GM23248 (cell line): ENCODE results near the gene STX2. TPM values are rescaled to one million over a fixed set of nuclear protein-coding genes. Genes with fewer than 3 reads are reported as not detected.
A peak's percentile ranks its signal among the peaks of the same experiment; 100 is the strongest.

Source experiments
- DNase-seq: peaks from one replicate; pipeline ENCODE4 v3.0.0-alpha.2; 2015
- H2AFZ ChIP-seq: fragments of 200-600 bp; sonication (generic); 2 replicates; pipeline ENCODE4 v1.6.1; 2016; ENCODE audit warnings: antibody characterized with exemption
- H3F3A ChIP-seq: fragments of 200-600 bp; sonication (generic); 2 replicates; pipeline ENCODE4 v1.6.1; 2016; ENCODE audit warnings: mild to moderate bottlenecking, antibody characterized with exemption, mixed run types; ENCODE audit not compliant: insufficient read depth
- H3K27ac ChIP-seq: fragments of 200-600 bp; sonication (generic); 2 replicates; pipeline ENCODE4 v1.5.1; 2016; ENCODE audit warnings: mild to moderate bottlenecking
- H3K27me3 ChIP-seq: fragments of 200-600 bp; sonication (generic); replicated peaks from 2 replicates; pipeline ENCODE4 v1.6.1; 2016; ENCODE audit warnings: mild to moderate bottlenecking; ENCODE audit not compliant: insufficient read depth
- H3K36me3 ChIP-seq: fragments of 200-600 bp; sonication (generic); 2 replicates; pipeline ENCODE4 v1.6.1; 2016; ENCODE audit warnings: low read depth, mild to moderate bottlenecking
- H3K4me1 ChIP-seq: fragments of 200-600 bp; sonication (generic); 2 replicates; pipeline ENCODE4 v1.6.1; 2016; ENCODE audit warnings: mild to moderate bottlenecking; ENCODE audit not compliant: insufficient read depth
- H3K4me2 ChIP-seq: fragments of 200-600 bp; sonication (generic); one replicate; pipeline ENCODE4 v1.6.1; 2016; ENCODE audit warnings: mild to moderate bottlenecking; ENCODE audit not compliant: unreplicated experiment
- H3K4me3 ChIP-seq: fragments of 200-600 bp; sonication (generic); 2 replicates; pipeline ENCODE4 v1.5.1; 2016; ENCODE audit warnings: mild to moderate bottlenecking
- H3K79me2 ChIP-seq: fragments of 200-600 bp; sonication (generic); 2 replicates; pipeline ENCODE4 v1.6.1; 2016; ENCODE audit warnings: mild to moderate bottlenecking; ENCODE audit not compliant: insufficient read depth
- H3K9ac ChIP-seq: fragments of 200-600 bp; sonication (generic); 2 replicates; pipeline ENCODE4 v1.6.1; 2016; ENCODE audit warnings: mild to moderate bottlenecking
- H3K9me2 ChIP-seq: fragments of 200-600 bp; sonication (generic); 2 replicates; pipeline ENCODE4 v1.6.1; 2016; ENCODE audit warnings: mixed run types, mild to moderate bottlenecking, moderate library complexity; ENCODE audit not compliant: insufficient read depth
- H3K9me3 ChIP-seq: fragments of 200-600 bp; sonication (generic); one replicate; pipeline ENCODE4 v1.6.1; 2017; ENCODE audit warnings: low read depth
- H4K20me1 ChIP-seq: fragments of 200-600 bp; sonication (generic); 2 replicates; pipeline ENCODE4 v1.6.0; 2016; ENCODE audit not compliant: insufficient read depth
- EZH2 ChIP-seq: fragments of 200-600 bp; sonication (generic); IDR thresholded peaks from 2 replicates; pipeline ENCODE4 v1.6.1; 2018; ENCODE audit warnings: antibody characterized with exemption, mild to moderate bottlenecking; ENCODE audit not compliant: insufficient read depth, poor library complexity, severe bottlenecking
- EZH2phosphoT487 ChIP-seq: fragments of 200-600 bp; sonication (generic); IDR thresholded peaks from 2 replicates; pipeline ENCODE4 v1.6.1; 2018; ENCODE audit warnings: antibody characterized with exemption, moderate library complexity, mild to moderate bottlenecking, low read depth; ENCODE audit not compliant: insufficient read depth
- WGBS, 2 experiments: methylation state at CpG; one replicate each; pipeline ENCODE4 v1.1.6; 2015 to 2017; ENCODE audit warnings: low lambda C conversion rate in 2 of 2, low coverage in 1 of 2; ENCODE audit errors: missing lambda C conversion rate in 2 of 2; 5-methylcytosine and 5-hydroxymethylcytosine counted together
- in situ Hi-C: fragments of 300-500 bp; cut with MboI; formaldehyde crosslinking; loops from 2 replicates; pipeline ENCODE4 v1.15.0; 2020
- polyA plus RNA-seq: library from polyadenylated mRNA; unstranded; fragments of >200 nt; fragmentation: Nextera tagmentation; extraction: Ambion mirVana; gene quantifications from 2 replicates; pipeline ENCODE4 v1.2.1, GENCODE V29; 2016
- total RNA-seq: library from RNA; depleted of rRNA; stranded (reverse); fragments of >200 nt; shearing (Covaris generic); gene quantifications from 2 replicates; pipeline ENCODE4 v1.2.3, GENCODE V29; 2014

Gene STX2
- total and polyA plus RNA-seq, 2 experiments from 2014 or later = 30.1 to 45.5 TPM

GRCh38 chr12:130880411-130880885, 41.4 kb upstream of the STX2 start:
- peak overlapping the region; percentile 82 for H2AFZ ChIP-seq
- H4K20me1 ChIP-seq = 0 out of 2 replicates have a peak, but pooled peaks cover 3% of the 10 kb centered on the region
- no peaks in the 10 kb centered on the region for H3K4me1 ChIP-seq
- no peaks in the 10 kb centered on the region for H3K9me2 ChIP-seq
- peak overlapping the region; percentile 54 for H3K9ac ChIP-seq
- peaks cover 19% of the 10 kb centered on the region for H3K36me3 ChIP-seq
- H3K4me2 ChIP-seq = peak overlapping the region; percentile 90
- peak overlapping the region; percentile 69 for H3K4me3 ChIP-seq
- no peaks in the 10 kb centered on the region for H3K27me3 ChIP-seq
- 1 to 5% methylated on average over 10 of the region's 10 CpGs for WGBS, 2 experiments
- in situ Hi-C loops = no loop called here
- peak; percentile 32 for DNase-seq
- H3K9me3 ChIP-seq = no peaks in the 10 kb centered on the region
- H3F3A ChIP-seq = peaks cover 33% of the 10 kb centered on the region
- peaks cover 3% of the 10 kb centered on the region; the same call in 1 of the 2 replicates for H3K79me2 ChIP-seq
- no peak overlapping the region for H3K27ac ChIP-seq
- TF ChIP-seq EZH2phosphoT487 (no peak), EZH2 (no peak)

- Histone ChIP-seq H3K9me2 (no peaks in the 10 kb centered on the region), H4K20me1 (0 out of 2 replicates have a peak, but pooled peaks cover 3% of the 10 kb centered on the region), H3K9ac (peak overlapping the region; percentile 54), H3K36me3 (peaks cover 25% of the 10 kb centered on the region), H3K27ac (no peak overlapping the region), H3K4me2 (peak overlapping the region; percentile 90), H2AFZ (peak overlapping the region; percentile 82), H3K79me2 (peaks cover 9% of the 10 kb centered on the region), H3K4me1 (no peaks in the 10 kb centered on the region; the same call in 1 of the 2 replicates), H3K9me3 (no peaks in the 10 kb centered on the region), H3K4me3 (peak overlapping the region; percentile 69), H3F3A (peaks cover 37% of the 10 kb centered on the region), H3K27me3 (no peaks in the 10 kb centered on the region)
- DNase-seq = peak; percentile 32
- in situ Hi-C loops = no loop called here
- WGBS, 2 experiments = 63 to 65% methylated on average over 17 of the region's 17 CpGs
- TF ChIP-seq EZH2 = no peak
These were observed 40.8 kb upstream of the STX2 start for GRCh38 chr12:130879781-130880389.

GRCh38 chr12:130879212-130879686, 40.2 kb upstream of the STX2 start:
- in situ Hi-C loops = no loop called here

GRCh38 chr12:130878193-130879185, 39.4 kb upstream of the STX2 start:
- H3F3A ChIP-seq = peaks cover 51% of the 10 kb centered on the region
- in situ Hi-C loops = no loop called here
- peaks cover 13% of the 10 kb centered on the region for H3K4me1 ChIP-seq
- H2AFZ ChIP-seq = no peak overlapping the region
- H4K20me1 ChIP-seq = 0 out of 2 replicates have a peak, but pooled peaks cover 3% of the 10 kb centered on the region
- no peak for DNase-seq
- H3K4me3 ChIP-seq = no peak overlapping the region
- H3K36me3 ChIP-seq = peaks cover 39% of the 10 kb centered on the region
- H3K27me3 ChIP-seq = no peaks in the 10 kb centered on the region
- no peak overlapping the region for H3K27ac ChIP-seq
- no peak overlapping the region for H3K9ac ChIP-seq
- peaks cover 23% of the 10 kb centered on the region for H3K79me2 ChIP-seq
- no peak for TF ChIP-seq EZH2phosphoT487
- TF ChIP-seq EZH2 = no peak
- H3K4me2 ChIP-seq = no peak overlapping the region
- 82 to 85% methylated on average over 24 of the region's 24 CpGs for WGBS, 2 experiments
- H3K9me2 ChIP-seq = no peaks in the 10 kb centered on the region
- no peaks in the 10 kb centered on the region for H3K9me3 ChIP-seq

More at GRCh38 chr12:130879212-130879686, 40.2 kb upstream of the STX2 start:
- Histone ChIP-seq H3K36me3 (peaks cover 31% of the 10 kb centered on the region), H4K20me1 (0 out of 2 replicates have a peak, but pooled peaks cover 3% of the 10 kb centered on the region), H3K27me3 (no peaks in the 10 kb centered on the region), H3K4me1 (peaks cover 5% of the 10 kb centered on the region), H3F3A (peaks cover 43% of the 10 kb centered on the region), H3K79me2 (peaks cover 15% of the 10 kb centered on the region), H3K4me3 (no peak overlapping the region), H3K9me2 (no peaks in the 10 kb centered on the region), H3K9me3 (no peaks in the 10 kb centered on the region), H3K27ac (no peak overlapping the region), H2AFZ (no peak overlapping the region), H3K4me2 (no peak overlapping the region), H3K9ac (no peak overlapping the region)
- 92 to 94% methylated on average over 13 of the region's 13 CpGs for whole genome bisulfite sequencing, 2 experiments
- no peak for DNase-seq
- TF ChIP-seq EZH2 (no peak), EZH2phosphoT487 (no peak)
